Smooth muscle cell (in vitro differentiated cells): ENCODE data around the gene TRIM5. TPM values are rescaled to one million over a fixed set of nuclear protein-coding genes. Genes with fewer than 3 reads are reported as not detected.

Source experiments
- DNase-seq: peaks from one replicate; lab custom pipeline; 2025; ENCODE audit not compliant: unreplicated experiment; lab: John Stamatoyannopoulos, UW
- H2AFZ ChIP-seq: fragments of 200-600 bp; sonication (generic); 2 replicates; pipeline ENCODE4 v1.6.0; 2016; ENCODE audit warnings: antibody characterized with exemption, low read depth, mild to moderate bottlenecking
- H3F3A ChIP-seq: fragments of 200-600 bp; sonication (generic); 2 replicates; pipeline ENCODE4 v1.6.0; 2017; ENCODE audit warnings: antibody characterized with exemption, low read depth
- H3K27ac ChIP-seq: fragments of 200-600 bp; sonication (generic); 2 replicates; pipeline ENCODE4 v1.5.1; 2016; ENCODE audit warnings: low read depth, mild to moderate bottlenecking
- H3K27me3 ChIP-seq: fragments of 200-600 bp; sonication (generic); 2 replicates; pipeline ENCODE4 v1.6.1; 2016; ENCODE audit warnings: low read depth, mild to moderate bottlenecking
- H3K36me3 ChIP-seq: fragments of 200-600 bp; sonication (generic); 2 replicates; pipeline ENCODE4 v1.5.1; 2016; ENCODE audit warnings: low read depth
- H3K4me1 ChIP-seq: fragments of 200-600 bp; sonication (generic); 2 replicates; pipeline ENCODE4 v1.5.1; 2016; ENCODE audit warnings: low read depth
- H3K4me2 ChIP-seq: fragments of 200-600 bp; sonication (generic); 2 replicates; pipeline ENCODE4 v1.6.0; 2016; ENCODE audit warnings: mild to moderate bottlenecking
- H3K4me3 ChIP-seq: fragments of 200-600 bp; sonication (generic); 2 replicates; pipeline ENCODE4 v1.5.1; 2016; ENCODE audit warnings: mild to moderate bottlenecking
- H3K79me2 ChIP-seq: fragments of 200-600 bp; sonication (generic); 2 replicates; pipeline ENCODE4 v1.6.0; 2016; ENCODE audit warnings: low read depth, mild to moderate bottlenecking
- H3K9ac ChIP-seq: fragments of 200-600 bp; sonication (generic); 2 replicates; pipeline ENCODE4 v1.6.0; 2016; ENCODE audit warnings: low read depth
- H3K9me3 ChIP-seq: fragments of 200-600 bp; sonication (generic); replicated peaks from 2 replicates; pipeline ENCODE4 v1.5.1; 2016; ENCODE audit warnings: low read depth
- H4K20me1 ChIP-seq: fragments of 200-600 bp; sonication (generic); 2 replicates; pipeline ENCODE4 v1.6.0; 2016; ENCODE audit warnings: low read depth
- WGBS: methylation state at CpG from one replicate; pipeline ENCODE4 v1.1.7; 2016; ENCODE audit warnings: low lambda C conversion rate; 5-methylcytosine and 5-hydroxymethylcytosine counted together
- polyA plus RNA-seq: library from polyadenylated mRNA; unstranded; fragments of >200 nt; fragmentation: Nextera tagmentation; extraction: Ambion mirVana; gene quantifications from 2 replicates; pipeline ENCODE4 v1.2.1, GENCODE V29; 2016
- total RNA-seq: library from RNA; depleted of rRNA; stranded (reverse); fragments of >200 nt; gene quantifications from 2 replicates; pipeline ENCODE4 v1.2.3, GENCODE V29; 2014
- TF ChIP-seq, protein P1 (sequence below): fragments of 200-600 bp; sonication (generic); IDR thresholded peaks from 2 replicates; pipeline ENCODE4 v1.5.1; 2017; ENCODE audit warnings: borderline replicate concordance, mild to moderate bottlenecking, antibody characterized with exemption; ENCODE audit not compliant: insufficient read depth, poor library complexity, severe bottlenecking

Gene TRIM5
- total and polyA plus RNA-seq, 2 experiments from 2014 or later, result 16.4 to 27.6 TPM

DNA sequence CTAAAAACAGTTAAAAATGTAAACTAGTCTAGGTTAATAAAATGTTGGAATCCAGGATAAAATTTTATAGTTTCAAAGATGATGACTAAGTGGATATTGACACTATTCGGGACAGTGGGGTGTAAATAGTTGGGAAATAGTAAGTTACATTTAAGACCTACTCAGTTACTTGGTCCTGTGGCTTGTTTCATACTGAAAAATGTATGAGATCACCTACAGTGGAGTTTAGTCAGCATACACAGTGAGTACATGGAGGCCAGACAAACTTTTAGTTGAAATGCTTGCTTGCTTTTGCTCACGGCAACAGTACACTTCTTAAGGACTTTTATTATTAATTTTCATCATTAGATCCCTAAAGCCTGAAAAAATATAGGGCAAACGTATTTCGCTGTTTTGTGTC lies 20.8 kb upstream of the TRIM5 start:
- no peaks in the 10 kb centered on the region for H4K20me1 ChIP-seq
- H3K27me3 ChIP-seq, result no peaks in the 10 kb centered on the region
- no peak overlapping the region for H3K9ac ChIP-seq
- no peak overlapping the region for H3K4me3 ChIP-seq
- H3K79me2 ChIP-seq, result no peaks in the 10 kb centered on the region
- WGBS, result 93% methylated on average over 4 of the region's 4 CpGs
- TF ChIP-seq, protein P1, sequence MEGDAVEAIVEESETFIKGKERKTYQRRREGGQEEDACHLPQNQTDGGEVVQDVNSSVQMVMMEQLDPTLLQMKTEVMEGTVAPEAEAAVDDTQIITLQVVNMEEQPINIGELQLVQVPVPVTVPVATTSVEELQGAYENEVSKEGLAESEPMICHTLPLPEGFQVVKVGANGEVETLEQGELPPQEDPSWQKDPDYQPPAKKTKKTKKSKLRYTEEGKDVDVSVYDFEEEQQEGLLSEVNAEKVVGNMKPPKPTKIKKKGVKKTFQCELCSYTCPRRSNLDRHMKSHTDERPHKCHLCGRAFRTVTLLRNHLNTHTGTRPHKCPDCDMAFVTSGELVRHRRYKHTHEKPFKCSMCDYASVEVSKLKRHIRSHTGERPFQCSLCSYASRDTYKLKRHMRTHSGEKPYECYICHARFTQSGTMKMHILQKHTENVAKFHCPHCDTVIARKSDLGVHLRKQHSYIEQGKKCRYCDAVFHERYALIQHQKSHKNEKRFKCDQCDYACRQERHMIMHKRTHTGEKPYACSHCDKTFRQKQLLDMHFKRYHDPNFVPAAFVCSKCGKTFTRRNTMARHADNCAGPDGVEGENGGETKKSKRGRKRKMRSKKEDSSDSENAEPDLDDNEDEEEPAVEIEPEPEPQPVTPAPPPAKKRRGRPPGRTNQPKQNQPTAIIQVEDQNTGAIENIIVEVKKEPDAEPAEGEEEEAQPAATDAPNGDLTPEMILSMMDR, result no peak
- no peak overlapping the region for H3K27ac ChIP-seq
- H2AFZ ChIP-seq, result no peak overlapping the region
- DNase-seq, result no peak
- no peaks in the 10 kb centered on the region for H3F3A ChIP-seq
- no peaks in the 10 kb centered on the region for H3K9me3 ChIP-seq
- no peaks in the 10 kb centered on the region for H3K36me3 ChIP-seq
- H3K4me2 ChIP-seq, result no peak overlapping the region
- H3K4me1 ChIP-seq, result no peaks in the 10 kb centered on the region

DNA sequence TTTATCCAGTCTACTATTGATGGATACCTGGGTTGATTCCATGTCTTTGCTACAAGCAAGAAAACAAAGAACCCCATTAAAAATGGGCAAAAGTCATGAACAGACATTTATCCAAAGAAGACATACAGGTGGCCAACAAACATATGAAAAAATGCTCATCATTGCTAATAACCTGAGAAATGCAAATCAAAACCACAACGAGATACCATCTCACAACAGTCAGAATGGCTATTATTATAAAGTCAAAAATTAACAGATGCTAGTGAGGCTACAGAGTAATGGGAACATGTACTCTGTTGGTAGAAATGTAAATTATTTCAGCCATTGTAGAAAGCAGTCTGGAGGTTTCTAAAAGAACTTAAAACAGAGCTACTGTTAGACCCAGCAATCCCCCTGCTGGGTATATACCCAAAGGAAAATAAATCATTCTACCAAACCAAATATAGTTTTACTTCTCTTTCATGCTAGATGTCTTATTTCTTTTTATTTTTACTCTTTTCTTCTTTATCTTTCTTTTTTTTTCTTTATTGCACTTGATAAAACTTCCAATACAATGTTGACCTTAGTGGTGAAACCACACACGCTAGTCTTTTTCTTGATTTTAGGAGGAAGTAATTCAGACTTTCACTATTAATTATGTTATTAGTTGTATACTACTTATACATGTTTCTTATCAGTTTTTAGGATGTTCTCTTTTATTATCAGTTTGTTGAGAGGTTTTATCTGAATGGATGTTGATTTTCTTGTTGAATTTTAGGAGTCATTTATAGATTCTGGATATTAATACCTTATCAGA lies 19.1 kb upstream of the TRIM5 start:
- Histone ChIP-seq H3K36me3 (no peaks in the 10 kb centered on the region), H3K27me3 (no peaks in the 10 kb centered on the region), H4K20me1 (no peaks in the 10 kb centered on the region), H2AFZ (no peak overlapping the region), H3K4me2 (no peak overlapping the region), H3K4me3 (no peak overlapping the region), H3F3A (no peaks in the 10 kb centered on the region), H3K79me2 (no peaks in the 10 kb centered on the region), H3K4me1 (no peaks in the 10 kb centered on the region), H3K27ac (no peak overlapping the region), H3K9ac (no peak overlapping the region), H3K9me3 (no peaks in the 10 kb centered on the region)
- no peak for DNase-seq
- TF ChIP-seq, protein P1, result no peak
- WGBS, result 94% methylated on average over 2 of the region's 2 CpGs

DNA sequence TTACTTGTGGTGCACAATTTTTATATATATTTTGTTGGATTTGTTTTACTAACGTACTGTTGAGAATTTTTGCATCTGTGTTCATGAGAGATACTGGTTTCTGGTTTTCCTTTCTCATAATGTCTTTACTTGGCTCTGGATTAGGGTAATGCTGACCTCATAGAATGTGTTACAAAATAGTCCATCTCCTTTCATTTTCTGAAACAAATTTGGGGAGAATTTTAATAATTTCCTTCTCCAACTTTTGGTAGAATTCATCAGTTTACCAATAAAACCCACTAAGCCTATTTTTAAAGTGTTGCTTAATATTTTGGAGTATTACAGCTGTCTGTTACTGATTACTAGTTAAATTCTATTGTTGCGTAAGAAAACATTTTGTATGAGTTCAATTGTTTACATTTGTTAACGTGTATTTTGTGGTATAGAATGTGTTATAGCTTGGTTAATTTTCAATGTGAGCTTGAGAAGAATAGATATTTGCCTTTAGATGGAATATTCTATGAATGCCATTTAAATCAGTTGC lies 16.2 kb upstream of the TRIM5 start:
- Histone ChIP-seq H3K36me3 (no peaks in the 10 kb centered on the region), H3K79me2 (no peaks in the 10 kb centered on the region), H3K9ac (no peak overlapping the region), H3K4me3 (no peak overlapping the region), H3K9me3 (no peaks in the 10 kb centered on the region), H2AFZ (no peak overlapping the region), H3F3A (no peaks in the 10 kb centered on the region), H3K27me3 (no peaks in the 10 kb centered on the region), H4K20me1 (no peaks in the 10 kb centered on the region), H3K4me1 (no peaks in the 10 kb centered on the region), H3K27ac (no peak overlapping the region), H3K4me2 (no peak overlapping the region)
- DNase-seq, result no peak
- WGBS, result 59% methylated on average over 3 of the region's 3 CpGs
- TF ChIP-seq, protein P1, result no peak
